Osteoblast (primary cell): ENCODE results near the gene SPOPL. TPM values are rescaled to one million over a fixed set of nuclear protein-coding genes. Genes with fewer than 3 reads are reported as not detected.

ENCODE experiments used
- DNase-seq: peaks from one replicate; pipeline ENCODE4 v3.0.0; 2011; ENCODE audit warnings: low spot score, mixed read lengths; ENCODE audit not compliant: insufficient read length; ENCODE audit errors: missing footprints
- H2AFZ ChIP-seq: 2 replicates; pipeline ENCODE4 v1.6.0; 2011; ENCODE audit warnings: mild to moderate bottlenecking, low read length
- H3K27ac ChIP-seq: 2 replicates; pipeline ENCODE4 v1.5.1; 2011; ENCODE audit warnings: mild to moderate bottlenecking, low read depth, low read length, moderate library complexity
- H3K27me3 ChIP-seq: 2 replicates; pipeline ENCODE4 v1.6.0; 2012; ENCODE audit warnings: mild to moderate bottlenecking, control low read depth, inconsistent platforms, low read length, moderate library complexity; ENCODE audit not compliant: insufficient read depth
- H3K36me3 ChIP-seq: 2 replicates; pipeline ENCODE4 v1.5.1; 2011; ENCODE audit warnings: mild to moderate bottlenecking, low read length, control low read depth, moderate library complexity; ENCODE audit not compliant: insufficient read depth
- H3K4me1 ChIP-seq: 2 replicates; pipeline ENCODE4 v1.5.1; 2011; ENCODE audit warnings: mild to moderate bottlenecking, low read length, control low read depth, moderate library complexity; ENCODE audit not compliant: insufficient read depth
- H3K4me2 ChIP-seq: 2 replicates; pipeline ENCODE4 v1.6.0; 2011; ENCODE audit warnings: mild to moderate bottlenecking, low read length; ENCODE audit not compliant: insufficient read depth
- H3K4me3 ChIP-seq: fragments of 200-600 bp; sonication (generic); 3 replicates; pipeline ENCODE4 v1.5.1; 2012; ENCODE audit warnings: mild to moderate bottlenecking, low read length, inconsistent platforms; ENCODE audit not compliant: insufficient read depth
- H3K79me2 ChIP-seq: 2 replicates; pipeline ENCODE4 v1.6.0; 2012; ENCODE audit warnings: mild to moderate bottlenecking, low read length, control low read depth, inconsistent platforms; ENCODE audit not compliant: insufficient read depth
- H3K9me3 ChIP-seq: 2 replicates; pipeline ENCODE4 v1.5.1; 2011; ENCODE audit warnings: low read depth, low read length, control low read depth
- H4K20me1 ChIP-seq: 2 replicates; pipeline ENCODE4 v1.6.0; 2012; ENCODE audit warnings: mild to moderate bottlenecking, low read length, control low read depth; ENCODE audit not compliant: insufficient read depth
- total RNA-seq: library from RNA; depleted of rRNA; stranded (reverse); fragments of >200 nt; gene quantifications from 2 replicates; pipeline ENCODE4 v1.2.3, GENCODE V29; 2012
- TF ChIP-seq, protein P1 (sequence below): IDR thresholded peaks from 2 replicates; pipeline ENCODE4 v1.5.1; 2011; ENCODE audit warnings: mild to moderate bottlenecking, low read depth, low read length, moderate library complexity; ENCODE audit errors: extremely low read depth

The SPOPL gene
- total RNA-seq, 1 donor = 23.5 TPM

DNA sequence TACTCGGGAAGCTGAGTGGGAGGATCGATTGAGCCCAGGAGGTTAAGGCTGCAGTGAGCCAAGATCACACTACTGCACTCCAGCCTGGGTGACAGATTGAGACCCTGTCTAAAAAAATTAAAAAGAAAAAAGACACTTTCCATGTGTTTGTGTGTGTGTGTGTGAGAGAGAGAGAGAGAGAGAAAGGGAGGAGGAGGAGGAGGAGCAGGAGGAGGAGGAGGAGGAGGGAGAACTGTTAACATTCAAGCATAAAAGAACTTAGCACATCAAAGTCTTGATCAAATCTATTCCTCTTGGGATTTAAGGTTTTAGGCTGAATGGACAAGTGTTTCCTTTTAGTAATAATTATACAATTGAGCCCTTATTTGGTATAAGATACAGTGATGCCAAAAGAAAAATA is 75.5 kb downstream of the SPOPL start:
- H3K27ac ChIP-seq = no peak overlapping the region
- H4K20me1 ChIP-seq = no peaks in the 10 kb centered on the region
- no peak for DNase-seq
- no peak overlapping the region for H3K4me3 ChIP-seq
- H3K79me2 ChIP-seq = no peaks in the 10 kb centered on the region
- TF ChIP-seq, protein P1, sequence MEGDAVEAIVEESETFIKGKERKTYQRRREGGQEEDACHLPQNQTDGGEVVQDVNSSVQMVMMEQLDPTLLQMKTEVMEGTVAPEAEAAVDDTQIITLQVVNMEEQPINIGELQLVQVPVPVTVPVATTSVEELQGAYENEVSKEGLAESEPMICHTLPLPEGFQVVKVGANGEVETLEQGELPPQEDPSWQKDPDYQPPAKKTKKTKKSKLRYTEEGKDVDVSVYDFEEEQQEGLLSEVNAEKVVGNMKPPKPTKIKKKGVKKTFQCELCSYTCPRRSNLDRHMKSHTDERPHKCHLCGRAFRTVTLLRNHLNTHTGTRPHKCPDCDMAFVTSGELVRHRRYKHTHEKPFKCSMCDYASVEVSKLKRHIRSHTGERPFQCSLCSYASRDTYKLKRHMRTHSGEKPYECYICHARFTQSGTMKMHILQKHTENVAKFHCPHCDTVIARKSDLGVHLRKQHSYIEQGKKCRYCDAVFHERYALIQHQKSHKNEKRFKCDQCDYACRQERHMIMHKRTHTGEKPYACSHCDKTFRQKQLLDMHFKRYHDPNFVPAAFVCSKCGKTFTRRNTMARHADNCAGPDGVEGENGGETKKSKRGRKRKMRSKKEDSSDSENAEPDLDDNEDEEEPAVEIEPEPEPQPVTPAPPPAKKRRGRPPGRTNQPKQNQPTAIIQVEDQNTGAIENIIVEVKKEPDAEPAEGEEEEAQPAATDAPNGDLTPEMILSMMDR = no peak
- H2AFZ ChIP-seq = no peak overlapping the region
- no peaks in the 10 kb centered on the region for H3K4me1 ChIP-seq
- H3K36me3 ChIP-seq = no peaks in the 10 kb centered on the region
- no peak overlapping the region for H3K4me2 ChIP-seq
- no peaks in the 10 kb centered on the region for H3K27me3 ChIP-seq
- no peaks in the 10 kb centered on the region for H3K9me3 ChIP-seq

DNA sequence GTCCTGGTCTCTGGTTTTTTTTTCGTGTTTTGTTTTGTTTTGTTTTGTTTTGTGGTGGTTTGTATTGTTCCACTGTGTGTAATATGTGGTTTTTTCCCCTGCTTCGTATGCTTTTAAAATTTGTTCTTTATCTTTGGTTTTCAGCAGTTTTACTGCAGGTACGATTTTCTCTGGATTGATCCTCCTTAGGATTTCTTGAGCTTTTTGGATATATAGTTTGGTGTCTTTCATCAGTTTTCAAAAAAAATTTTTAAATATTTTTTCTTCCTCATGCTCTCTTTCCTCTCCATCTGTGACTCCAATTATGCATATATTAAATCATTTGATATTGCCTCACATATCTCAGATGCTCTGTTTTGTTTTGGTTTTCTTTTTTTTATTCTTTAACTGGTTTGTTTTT is 78.0 kb downstream of the SPOPL start:
- Histone ChIP-seq H3K9me3 (no peaks in the 10 kb centered on the region), H3K4me1 (no peaks in the 10 kb centered on the region), H3K27ac (no peak overlapping the region), H2AFZ (no peak overlapping the region), H4K20me1 (no peaks in the 10 kb centered on the region), H3K27me3 (no peaks in the 10 kb centered on the region), H3K4me2 (no peak overlapping the region), H3K36me3 (no peaks in the 10 kb centered on the region), H3K79me2 (no peaks in the 10 kb centered on the region), H3K4me3 (no peak overlapping the region)
- DNase-seq = no peak
- TF ChIP-seq, protein P1 = no peak

DNA sequence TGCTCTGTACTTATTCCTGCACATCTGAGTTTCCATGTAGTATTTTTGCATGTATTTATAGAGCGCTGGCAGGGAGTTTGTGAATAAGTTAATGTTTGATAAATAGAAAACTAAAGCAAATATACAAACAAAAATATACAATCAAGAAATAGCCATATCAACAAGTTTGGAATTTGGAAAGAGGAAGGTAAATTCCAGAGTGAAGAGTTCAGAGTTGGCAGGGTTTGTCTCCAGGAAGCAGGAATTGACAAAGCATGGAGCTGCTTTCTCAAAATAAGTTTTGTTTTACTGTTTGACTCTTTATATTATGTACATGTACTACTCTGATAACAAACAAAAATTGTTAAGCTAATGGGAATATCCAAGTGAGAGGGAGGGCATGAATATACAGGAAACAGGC is 80.3 kb downstream of the SPOPL start:
- Histone ChIP-seq H3K79me2 (no peaks in the 10 kb centered on the region), H2AFZ (no peak overlapping the region), H3K27me3 (no peaks in the 10 kb centered on the region), H3K4me1 (no peaks in the 10 kb centered on the region), H4K20me1 (no peaks in the 10 kb centered on the region), H3K9me3 (no peaks in the 10 kb centered on the region), H3K36me3 (no peaks in the 10 kb centered on the region), H3K27ac (no peak overlapping the region), H3K4me2 (no peak overlapping the region), H3K4me3 (no peak overlapping the region)
- no peak for DNase-seq
- TF ChIP-seq, protein P1 = no peak

DNA sequence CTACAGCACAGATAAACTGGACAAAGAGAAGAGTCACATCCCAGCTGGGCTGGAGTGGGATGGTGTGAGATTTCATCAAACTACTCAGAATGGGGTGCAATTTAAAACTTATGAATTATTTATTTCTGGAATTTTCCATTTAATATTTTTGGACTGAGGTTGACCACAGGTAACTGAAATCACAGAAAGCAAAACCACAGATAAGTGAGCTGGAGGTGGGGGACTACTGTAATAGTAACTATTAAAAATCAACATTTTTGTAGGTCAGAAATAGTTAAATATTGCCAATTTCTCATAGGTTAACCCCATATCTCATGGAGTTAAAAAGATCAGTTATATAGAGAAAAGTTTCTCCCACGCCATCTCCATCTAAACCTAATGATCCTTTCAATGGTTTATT is 88.1 kb downstream of the SPOPL start:
- Histone ChIP-seq H3K4me1 (no peaks in the 10 kb centered on the region), H3K27ac (no peak overlapping the region), H3K9me3 (no peaks in the 10 kb centered on the region), H3K36me3 (no peaks in the 10 kb centered on the region), H3K79me2 (no peaks in the 10 kb centered on the region), H4K20me1 (no peaks in the 10 kb centered on the region), H3K27me3 (no peaks in the 10 kb centered on the region), H2AFZ (no peak overlapping the region), H3K4me2 (no peak overlapping the region), H3K4me3 (no peak overlapping the region)
- DNase-seq = no peak
- TF ChIP-seq, protein P1 = no peak
